SU-DHL-6 (cell line): ENCODE measurements around the gene PNMA8B.

Experiments used
- H2AFZ ChIP-seq: fragments of 200-600 bp; sonication (generic); 2 replicates; pipeline ENCODE4 v1.6.1; 2014; ENCODE audit warnings: low read depth, mild to moderate bottlenecking, moderate library complexity, mixed read lengths, antibody characterized with exemption, low read length; ENCODE audit not compliant: severe bottlenecking
- H3F3A ChIP-seq: fragments of 200-600 bp; shearing (Covaris generic); 2 replicates; pipeline ENCODE4 v1.6.0; 2016; ENCODE audit warnings: antibody characterized with exemption, mild to moderate bottlenecking; ENCODE audit not compliant: insufficient read depth
- H3K27ac ChIP-seq: fragments of 200-600 bp; sonication (generic); 2 replicates; pipeline ENCODE4 v1.5.1; 2016; ENCODE audit warnings: low read depth, mild to moderate bottlenecking, low read length, moderate library complexity, mixed read lengths
- H3K27me3 ChIP-seq: fragments of 200-600 bp; sonication (generic), shearing (Covaris generic); 2 replicates; pipeline ENCODE4 v1.6.0; 2014; ENCODE audit warnings: mild to moderate bottlenecking, low read length
- H3K36me3 ChIP-seq: fragments of 200-600 bp; sonication (generic); 2 replicates; pipeline ENCODE4 v1.6.1; 2014; ENCODE audit warnings: mild to moderate bottlenecking, low read length, mixed read lengths
- H3K4me2 ChIP-seq: fragments of 300-600, 200-600 bp; shearing (Covaris generic), sonication (generic); 2 replicates; pipeline ENCODE4 v1.6.0; 2014; ENCODE audit warnings: low read length, low read depth, mild to moderate bottlenecking; ENCODE audit not compliant: poor library complexity, severe bottlenecking
- H3K4me3 ChIP-seq: fragments of 200-600 bp; sonication (generic); 2 replicates; pipeline ENCODE4 v1.5.1; 2014; ENCODE audit warnings: antibody characterized with exemption, low read length, mild to moderate bottlenecking, mixed read lengths; ENCODE audit not compliant: insufficient read depth, poor library complexity, severe bottlenecking
- H3K79me2 ChIP-seq: fragments of 200-600 bp; sonication (generic); 2 replicates; pipeline ENCODE4 v1.6.1; 2014; ENCODE audit warnings: mild to moderate bottlenecking, low read length, moderate library complexity; ENCODE audit not compliant: insufficient read depth
- H3K9ac ChIP-seq: fragments of 200-600 bp; sonication (generic); 2 replicates; pipeline ENCODE4 v1.7.0; 2014; ENCODE audit warnings: mild to moderate bottlenecking, low read length
- H3K9me2 ChIP-seq: fragments of 200-600 bp; sonication (generic); replicated peaks from 2 replicates; pipeline ENCODE4 v1.6.1; 2014; ENCODE audit warnings: low read length; ENCODE audit not compliant: insufficient read depth
- H3K9me3 ChIP-seq: fragments of 200-600 bp; sonication (generic); 2 replicates; pipeline ENCODE4 v1.6.1; 2014; ENCODE audit warnings: low read length, mixed read lengths; ENCODE audit not compliant: insufficient read depth
- H4K20me1 ChIP-seq: fragments of 200-600 bp; sonication (generic); 2 replicates; pipeline ENCODE4 v1.6.1; 2014; ENCODE audit warnings: low read depth, mild to moderate bottlenecking, antibody characterized with exemption, low read length, moderate library complexity, mixed read lengths
- EZH2phosphoT487 ChIP-seq: fragments of 200-600 bp; sonication (generic), shearing (Covaris generic); conservative IDR thresholded peaks from 2 replicates; pipeline ENCODE4 v1.6.1; 2018; ENCODE audit warnings: mild to moderate bottlenecking, antibody characterized with exemption, low read length, moderate library complexity, mixed read lengths
- TF ChIP-seq, protein P1 (sequence below): fragments of 200-600 bp; sonication (generic); IDR thresholded peaks from one replicate; pipeline ENCODE4 v1.5.1; 2017; ENCODE audit warnings: antibody characterized with exemption, mild to moderate bottlenecking, low read length, moderate library complexity; ENCODE audit not compliant: insufficient read depth, poor library complexity, severe bottlenecking

PNMA8B gene

DNA sequence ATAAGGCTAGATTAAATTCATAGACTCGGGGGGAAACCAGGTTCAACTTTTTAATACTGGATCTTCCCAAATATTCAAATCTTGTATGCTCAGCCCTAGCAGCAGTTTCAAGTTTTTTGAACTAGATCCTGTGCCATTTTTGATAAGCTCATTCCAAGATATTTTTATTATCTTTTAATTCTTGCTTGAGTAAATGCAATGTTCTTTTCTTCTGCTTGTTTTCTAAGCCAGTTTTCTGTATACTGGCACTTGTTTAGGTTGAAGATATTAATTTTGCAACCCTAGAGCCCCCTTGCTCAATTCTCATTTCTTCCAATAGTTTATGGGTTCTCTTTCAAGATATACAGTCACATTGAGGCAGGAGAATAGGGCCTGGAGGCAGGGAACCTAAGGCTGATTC is 53.8 kb downstream of the PNMA8B start:
- Histone ChIP-seq H3K4me3 (no peak overlapping the region), H3K4me2 (no peak overlapping the region), H3K9me3 (no peaks in the 10 kb centered on the region), H3K36me3 (no peaks in the 10 kb centered on the region), H2AFZ (no peak overlapping the region), H3K27me3 (no peaks in the 10 kb centered on the region), H3F3A (0 out of 2 replicates have a peak, but pooled peaks cover 4% of the 10 kb centered on the region), H4K20me1 (no peaks in the 10 kb centered on the region), H3K9ac (no peak overlapping the region), H3K79me2 (no peaks in the 10 kb centered on the region), H3K9me2 (no peaks in the 10 kb centered on the region), H3K27ac (no peak overlapping the region)
- TF ChIP-seq EZH2phosphoT487 = no peak
- TF ChIP-seq, protein P1, sequence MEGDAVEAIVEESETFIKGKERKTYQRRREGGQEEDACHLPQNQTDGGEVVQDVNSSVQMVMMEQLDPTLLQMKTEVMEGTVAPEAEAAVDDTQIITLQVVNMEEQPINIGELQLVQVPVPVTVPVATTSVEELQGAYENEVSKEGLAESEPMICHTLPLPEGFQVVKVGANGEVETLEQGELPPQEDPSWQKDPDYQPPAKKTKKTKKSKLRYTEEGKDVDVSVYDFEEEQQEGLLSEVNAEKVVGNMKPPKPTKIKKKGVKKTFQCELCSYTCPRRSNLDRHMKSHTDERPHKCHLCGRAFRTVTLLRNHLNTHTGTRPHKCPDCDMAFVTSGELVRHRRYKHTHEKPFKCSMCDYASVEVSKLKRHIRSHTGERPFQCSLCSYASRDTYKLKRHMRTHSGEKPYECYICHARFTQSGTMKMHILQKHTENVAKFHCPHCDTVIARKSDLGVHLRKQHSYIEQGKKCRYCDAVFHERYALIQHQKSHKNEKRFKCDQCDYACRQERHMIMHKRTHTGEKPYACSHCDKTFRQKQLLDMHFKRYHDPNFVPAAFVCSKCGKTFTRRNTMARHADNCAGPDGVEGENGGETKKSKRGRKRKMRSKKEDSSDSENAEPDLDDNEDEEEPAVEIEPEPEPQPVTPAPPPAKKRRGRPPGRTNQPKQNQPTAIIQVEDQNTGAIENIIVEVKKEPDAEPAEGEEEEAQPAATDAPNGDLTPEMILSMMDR = no peak
